Testis (tissue), 3 donors: Measurements from ENCODE around the gene PTPRD. TPM values are rescaled to one million over a fixed set of nuclear protein-coding genes. Genes with fewer than 3 reads are reported as not detected.

Experiments
- DNase-seq: peaks from one replicate; pipeline ENCODE4 v3.0.0-alpha.2; 2019
- H3K27ac ChIP-seq, 2 donors: fragments of 200-600 bp; sonication (generic); one replicate each; pipeline ENCODE4 v1.5.1; 2019
- H3K27me3 ChIP-seq: fragments of 200-600 bp; sonication (generic); one replicate; pipeline ENCODE4 v1.5.1; 2019
- H3K36me3 ChIP-seq: fragments of 200-600 bp; sonication (generic); one replicate; pipeline ENCODE4 v1.5.1; 2017; ENCODE audit warnings: low read depth; ENCODE audit errors: missing control alignments
- H3K4me1 ChIP-seq: fragments of 200-600 bp; sonication (generic); one replicate; pipeline ENCODE4 v1.5.1; 2019
- H3K4me3 ChIP-seq, 2 donors: fragments of 200-600 bp; sonication (generic); one replicate each; pipeline ENCODE4 v1.5.1; 2017 to 2019
- H3K9me3 ChIP-seq: fragments of 200-600 bp; sonication (generic); one replicate; pipeline ENCODE4 v1.5.1; 2017
- POLR2A ChIP-seq: fragments of 450-650 bp; IDR thresholded peaks from one replicate; pipeline ENCODE4 v1.6.1; 2017; ENCODE audit warnings: antibody characterized with exemption, mild to moderate bottlenecking, moderate library complexity
- WGBS, 2 donors: methylation state at CpG; one replicate each; pipeline ENCODE4 v1.1.5; 2018; 5-methylcytosine and 5-hydroxymethylcytosine counted together
- intact Hi-C: fragments of 100-400 bp; cut with DNase I; formaldehyde crosslinking; loops from one replicate; pipeline ENCODE4 v1.15.1; 2023; ENCODE audit warnings: low total_unique reads
- polyA plus RNA-seq: library from polyadenylated mRNA; stranded (reverse); fragments of 350-450 nt; fragmentation: Illumina TruSeq; extraction: RNeasy Lipid Tissue Mini Kit (QIAGEN cat#74804); gene quantifications from one replicate; pipeline ENCODE4 v1.2.3, GENCODE V29; 2014; ENCODE audit warnings: low read depth, low replicate concordance; ENCODE audit not compliant: insufficient read depth
- total RNA-seq, 2 donors: library from RNA; depleted of rRNA; stranded (reverse); fragments of >200 nt; gene quantifications; one replicate each; pipeline ENCODE4 v1.2.3, GENCODE V29; 2016
- TF ChIP-seq, protein P1 (sequence below), 3 experiments: fragments of 450-650 bp in 2 of 3; fragments of 200-600 bp in 1 of 3; sonication (generic) in 1 of 3; IDR thresholded peaks; one replicate each; pipeline ENCODE4 v1.5.1; 2016 to 2019; ENCODE audit warnings: antibody characterized with exemption in 3 of 3, mild to moderate bottlenecking in 2 of 3, moderate library complexity in 1 of 3

PTPRD gene
- total and polyA plus RNA-seq, 3 donors from 2014 or later = 15.4 to 33.6 (median 32.5) TPM

DNA sequence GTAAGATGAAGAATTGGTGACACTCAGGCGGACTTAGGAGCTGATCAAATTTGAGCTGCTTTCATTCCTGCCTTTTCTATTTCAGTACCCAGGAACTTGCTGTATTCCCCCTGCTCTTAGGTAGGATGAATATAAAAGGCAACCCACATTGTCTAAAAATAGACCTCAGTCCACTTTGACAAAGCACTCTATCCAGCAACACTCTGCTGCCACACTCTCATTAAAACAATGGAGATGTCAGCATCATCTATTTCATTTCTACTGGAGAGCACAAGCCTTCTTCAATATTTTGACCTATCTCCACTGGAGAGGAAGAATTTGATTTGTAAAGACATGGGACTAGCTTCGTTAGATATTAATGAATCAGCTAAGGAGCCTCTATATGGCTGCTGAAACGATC, 468.4 kb downstream of the PTPRD start:
- no peaks in the 10 kb centered on the region for H3K4me1 ChIP-seq
- no peaks in the 10 kb centered on the region for H3K9me3 ChIP-seq
- DNase-seq = no peak
- no peak overlapping the region for H3K4me3 ChIP-seq
- no peak for TF ChIP-seq POLR2A
- TF ChIP-seq, protein P1, sequence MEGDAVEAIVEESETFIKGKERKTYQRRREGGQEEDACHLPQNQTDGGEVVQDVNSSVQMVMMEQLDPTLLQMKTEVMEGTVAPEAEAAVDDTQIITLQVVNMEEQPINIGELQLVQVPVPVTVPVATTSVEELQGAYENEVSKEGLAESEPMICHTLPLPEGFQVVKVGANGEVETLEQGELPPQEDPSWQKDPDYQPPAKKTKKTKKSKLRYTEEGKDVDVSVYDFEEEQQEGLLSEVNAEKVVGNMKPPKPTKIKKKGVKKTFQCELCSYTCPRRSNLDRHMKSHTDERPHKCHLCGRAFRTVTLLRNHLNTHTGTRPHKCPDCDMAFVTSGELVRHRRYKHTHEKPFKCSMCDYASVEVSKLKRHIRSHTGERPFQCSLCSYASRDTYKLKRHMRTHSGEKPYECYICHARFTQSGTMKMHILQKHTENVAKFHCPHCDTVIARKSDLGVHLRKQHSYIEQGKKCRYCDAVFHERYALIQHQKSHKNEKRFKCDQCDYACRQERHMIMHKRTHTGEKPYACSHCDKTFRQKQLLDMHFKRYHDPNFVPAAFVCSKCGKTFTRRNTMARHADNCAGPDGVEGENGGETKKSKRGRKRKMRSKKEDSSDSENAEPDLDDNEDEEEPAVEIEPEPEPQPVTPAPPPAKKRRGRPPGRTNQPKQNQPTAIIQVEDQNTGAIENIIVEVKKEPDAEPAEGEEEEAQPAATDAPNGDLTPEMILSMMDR (IDR thresholded peaks at IDR 0.05) = no peak
- no peak overlapping the region for H3K27ac ChIP-seq
- 67 to 71% methylated on average over 3 of the region's 3 CpGs for WGBS, 2 donors
- no peaks in the 10 kb centered on the region for H3K36me3 ChIP-seq
- intact Hi-C loops = no loop called here
- no peaks in the 10 kb centered on the region for H3K27me3 ChIP-seq

DNA sequence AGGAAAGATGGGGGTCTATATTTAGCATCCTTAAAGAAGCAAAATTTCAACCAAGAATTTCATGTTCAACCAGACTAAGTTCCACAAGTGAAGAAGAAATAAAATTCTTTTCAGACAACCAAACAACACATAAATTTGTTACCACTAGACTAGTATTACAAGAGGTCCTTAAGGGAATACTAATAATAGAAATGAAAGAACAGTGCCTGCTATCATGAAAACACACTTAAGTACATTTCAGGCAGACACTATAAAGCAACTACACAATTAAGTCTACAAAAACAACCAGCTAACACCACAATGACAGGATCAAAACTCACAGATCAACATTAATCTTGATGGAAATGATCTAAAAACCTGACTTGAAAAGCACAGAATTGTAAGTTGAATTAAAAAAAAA, 477.2 kb downstream of the PTPRD start:
- intact Hi-C loops = no loop called here
- DNase-seq = no peak
- Histone ChIP-seq H3K4me1 (no peaks in the 10 kb centered on the region), H3K27ac (no peak overlapping the region), H3K36me3 (no peaks in the 10 kb centered on the region), H3K4me3 (no peak overlapping the region), H3K27me3 (no peaks in the 10 kb centered on the region), H3K9me3 (no peaks in the 10 kb centered on the region)
- TF ChIP-seq POLR2A = no peak
- TF ChIP-seq, protein P1 (IDR thresholded peaks at IDR 0.05) = no peak

DNA sequence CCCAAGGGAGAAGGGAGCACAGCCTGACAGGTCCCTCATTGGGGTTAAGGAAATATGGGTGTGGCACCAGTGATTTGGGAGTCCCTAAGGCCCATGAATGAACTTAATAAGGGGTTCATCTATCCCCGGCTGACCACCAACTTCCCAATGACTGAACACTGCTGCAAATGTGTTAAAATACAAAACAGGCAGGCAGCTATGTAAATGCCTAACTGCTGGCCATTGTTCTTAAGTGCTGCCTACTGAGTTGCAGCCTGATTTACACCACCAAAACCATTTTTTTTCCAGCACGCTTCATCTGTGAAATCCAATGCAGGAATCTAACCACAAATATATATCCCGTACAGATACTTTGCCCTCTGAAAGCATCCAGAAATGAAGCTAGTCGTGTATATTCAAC, 478.5 kb downstream of the PTPRD start:
- intact Hi-C loops = no loop called here
- TF ChIP-seq POLR2A = no peak
- TF ChIP-seq, protein P1 (IDR thresholded peaks at IDR 0.05) = no peak
- H3K4me1 ChIP-seq = no peaks in the 10 kb centered on the region
- H3K36me3 ChIP-seq = no peaks in the 10 kb centered on the region
- no peaks in the 10 kb centered on the region for H3K9me3 ChIP-seq
- 88 to 89% methylated on average over 4 of the region's 4 CpGs for whole genome bisulfite sequencing, 2 donors
- no peaks in the 10 kb centered on the region for H3K27me3 ChIP-seq
- DNase-seq = no peak
- no peak overlapping the region for H3K4me3 ChIP-seq
- H3K27ac ChIP-seq = no peak overlapping the region

DNA sequence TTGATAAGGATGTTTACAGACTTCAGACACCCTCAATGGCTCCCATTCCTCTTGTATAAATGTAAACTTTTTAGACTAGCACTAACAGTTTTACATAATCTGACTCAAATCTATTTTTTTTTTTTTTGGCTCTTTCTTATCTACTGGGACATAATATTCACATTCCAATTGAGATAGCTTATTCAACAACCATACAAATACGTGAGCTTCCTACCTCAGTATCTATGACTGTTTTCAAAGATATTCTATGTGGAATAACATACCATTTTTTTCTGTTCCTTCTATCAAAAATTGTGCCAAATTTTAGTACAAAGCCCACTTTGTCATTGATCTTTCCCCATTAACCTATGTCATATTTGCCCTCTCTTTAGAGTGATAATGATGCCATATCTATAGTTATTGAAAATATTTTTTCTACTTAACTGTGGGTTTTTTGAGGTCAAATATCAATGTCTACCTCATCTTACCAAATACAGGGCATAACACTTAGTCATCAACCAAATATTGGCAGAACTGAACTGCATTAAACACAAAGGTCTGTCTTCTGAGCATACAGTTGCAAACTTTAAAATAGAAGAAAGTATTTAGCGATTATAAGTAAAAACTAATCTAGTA, 482.6 kb downstream of the PTPRD start:
- intact Hi-C loops = no loop called here
- H3K9me3 ChIP-seq = no peaks in the 10 kb centered on the region

DNA sequence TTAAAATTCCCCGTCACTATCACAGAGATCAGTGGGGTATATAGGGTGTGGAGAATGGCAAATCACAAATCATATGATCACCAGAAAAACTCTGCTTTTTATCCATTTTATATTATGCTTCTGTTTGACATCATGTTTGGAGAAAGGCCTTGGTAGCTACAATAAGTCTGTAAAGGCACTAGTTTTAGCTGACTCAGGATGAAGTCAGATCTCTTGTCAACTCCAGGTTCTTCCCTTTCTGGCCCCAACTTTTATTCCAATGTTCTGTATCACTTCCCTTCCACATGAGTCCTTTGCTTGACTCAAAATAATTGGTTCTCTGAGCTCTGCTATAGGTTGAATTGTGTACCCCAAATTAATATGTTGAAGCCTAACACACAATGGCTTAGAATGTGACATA, 484.9 kb downstream of the PTPRD start:
- TF ChIP-seq, protein P1 (IDR thresholded peaks at IDR 0.05) = no peak
- no peak for TF ChIP-seq POLR2A
- intact Hi-C loops = no loop called here
- H3K27ac ChIP-seq = no peak overlapping the region
- no peaks in the 10 kb centered on the region for H3K4me1 ChIP-seq
- H3K9me3 ChIP-seq = no peaks in the 10 kb centered on the region
- H3K27me3 ChIP-seq = no peaks in the 10 kb centered on the region
- H3K4me3 ChIP-seq = no peak overlapping the region
- H3K36me3 ChIP-seq = no peaks in the 10 kb centered on the region
- no peak for DNase-seq
- WGBS, 2 donors = 86 to 96% methylated on average over 1 of the region's 1 CpG

More for the DNA sequence above, 482.6 kb downstream of the PTPRD start:
- no peak overlapping the region for H3K4me3 ChIP-seq
- H3K36me3 ChIP-seq = no peaks in the 10 kb centered on the region
- no peaks in the 10 kb centered on the region for H3K4me1 ChIP-seq
- DNase-seq = no peak
- H3K27ac ChIP-seq = no peak overlapping the region
- no peaks in the 10 kb centered on the region for H3K27me3 ChIP-seq
- 88 to 92% methylated on average over 2 of the region's 2 CpGs for WGBS, 2 donors
- no peak for TF ChIP-seq POLR2A
- TF ChIP-seq, protein P1 (IDR thresholded peaks at IDR 0.05) = no peak
